MV-4-11 (cell line): ENCODE measurements around the gene IAPP.
"Not testable (repeated sequence)": the region's sequence is repeated elsewhere in the genome, so short reads cannot be mapped to it uniquely, and the experiment has no call there.

Experiments used
- DNase-seq: peaks from one replicate; lab custom pipeline; 2025; lab: John Stamatoyannopoulos, UW

The IAPP gene

GRCh38 chr12:21379218-21379617, 6.5 kb downstream of the IAPP start:
- no peak for DNase-seq

GRCh38 chr12:21381320-21381719, 8.6 kb downstream of the IAPP start:
- not testable (repeated sequence) for DNase-seq

GRCh38 chr12:21384261-21384660, 11.6 kb downstream of the IAPP start:
- no peak for DNase-seq

- DNase-seq, result no peak
Observed at GRCh38 chr12:21387174-21387573, 14.5 kb downstream of the IAPP start.

GRCh38 chr12:21392384-21392783, 19.7 kb downstream of the IAPP start:
- DNase-seq, result no peak

- DNase-seq, result not testable (repeated sequence)
Observed at GRCh38 chr12:21394828-21395626, 22.3 kb downstream of the IAPP start.

- DNase-seq, result no peak
Observed at GRCh38 chr12:21413369-21414277, 40.9 kb downstream of the IAPP start.

GRCh38 chr12:21416511-21417121, 43.9 kb downstream of the IAPP start:
- DNase-seq, result no peak

GRCh38 chr12:21418398-21418797, 45.7 kb downstream of the IAPP start:
- DNase-seq, result not testable (repeated sequence)

- not testable (repeated sequence) for DNase-seq
Observed at GRCh38 chr12:21419009-21419699, 46.5 kb downstream of the IAPP start.

GRCh38 chr12:21428241-21428640, 55.5 kb downstream of the IAPP start:
- no peak for DNase-seq
